Effector CD8-positive, alpha-beta T cell (primary cell): ENCODE results near the gene PPFIBP2.

Experiments used
- DNase-seq: peaks from one replicate; lab custom pipeline; 2025; lab: John Stamatoyannopoulos, UW

Gene PPFIBP2

GRCh38 chr11:7577291-7578190 lies 63.7 kb downstream of the PPFIBP2 start:
- no peak for DNase-seq

DNA sequence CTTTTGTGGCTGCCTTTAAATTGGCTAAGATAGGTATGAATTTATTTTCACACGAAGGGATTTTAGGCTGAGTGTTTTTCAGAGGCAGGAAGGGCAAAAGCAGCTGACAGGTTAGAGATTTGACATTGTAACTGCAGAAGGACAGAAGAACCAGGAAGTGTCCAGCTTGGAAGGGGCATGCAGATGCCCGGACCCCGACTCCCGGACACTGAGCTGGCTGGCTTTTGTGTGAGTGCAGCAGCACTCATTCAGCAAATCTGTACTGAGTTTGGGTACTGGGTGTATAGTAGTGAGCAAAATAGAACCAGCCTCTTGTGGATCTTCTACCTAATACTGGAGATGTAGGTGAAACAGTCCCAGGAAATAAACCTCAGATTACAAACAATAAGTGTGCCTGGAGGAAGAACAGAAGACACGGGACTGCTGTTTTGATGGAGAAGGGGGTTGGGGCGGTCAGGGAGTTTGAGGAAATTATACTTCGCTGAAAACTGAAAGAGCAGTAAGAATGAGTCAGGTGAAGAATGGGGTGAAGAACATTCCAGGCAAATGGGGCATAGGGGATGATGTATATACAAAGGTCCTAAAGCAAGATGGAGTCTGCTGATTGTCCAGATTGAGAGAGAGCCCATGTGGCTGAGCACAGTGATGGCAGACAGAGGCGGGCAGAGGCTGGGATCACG lies 64.6 kb downstream of the PPFIBP2 start:
- no peak for DNase-seq

- DNase-seq = no peak
Observed at GRCh38 chr11:7579361-7579791, 65.6 kb downstream of the PPFIBP2 start.

DNA sequence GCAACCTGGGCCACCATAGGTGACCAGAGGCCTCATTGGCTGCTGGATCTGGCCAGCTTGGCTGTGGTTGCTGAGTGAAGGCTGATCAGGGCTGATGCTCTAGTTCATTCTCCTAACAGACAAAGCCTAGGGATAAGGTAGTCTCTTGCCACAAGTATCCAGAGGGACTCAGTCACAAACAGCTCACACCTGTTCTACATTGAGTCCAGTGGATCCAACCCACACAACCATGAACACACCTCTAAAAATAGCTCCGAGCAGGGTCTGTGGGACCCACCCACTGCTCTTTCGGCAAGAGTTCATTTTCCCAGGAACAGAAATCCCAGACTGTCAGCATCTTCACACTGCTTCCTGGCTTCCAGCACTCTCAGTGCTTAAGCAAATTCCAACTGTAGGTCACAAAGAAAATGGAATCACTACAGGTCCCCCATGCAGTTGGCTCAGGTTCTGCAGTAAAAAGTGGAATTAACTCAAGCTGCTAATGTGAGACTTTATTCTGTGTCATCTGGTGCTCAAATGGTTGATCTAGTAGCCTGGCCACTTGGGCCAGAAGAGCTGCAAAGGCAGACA lies 67.3 kb downstream of the PPFIBP2 start:
- no peak for DNase-seq

DNA sequence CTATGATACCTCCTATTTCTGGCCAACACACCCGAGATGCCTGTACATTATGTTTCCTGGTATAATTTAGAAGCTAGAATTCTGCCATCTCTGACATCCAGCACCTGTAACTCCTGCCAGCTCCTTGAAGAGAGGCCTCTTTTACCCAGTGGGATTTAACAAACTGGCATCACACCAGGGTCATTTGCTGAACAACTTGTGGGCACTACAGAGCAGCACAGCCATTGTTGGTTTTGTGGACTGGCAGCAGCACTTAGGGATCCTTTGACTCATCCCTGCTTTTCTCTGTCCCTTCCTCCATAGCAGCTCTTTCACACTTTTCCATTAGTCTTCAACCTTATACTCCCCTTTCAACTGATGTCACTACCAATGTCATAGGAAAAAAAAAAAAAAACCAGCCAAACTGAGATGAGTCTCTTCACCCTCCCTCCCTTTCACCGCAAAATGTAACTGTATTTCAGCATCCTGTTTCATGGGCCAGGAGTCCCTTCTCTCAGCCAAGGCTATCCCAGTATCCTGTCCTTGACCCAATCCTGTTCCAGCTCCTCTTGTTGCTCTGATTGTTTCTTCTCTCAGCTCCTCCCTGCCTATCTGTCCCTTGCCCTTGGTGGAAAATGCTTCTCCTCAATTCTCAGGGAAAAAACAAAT lies 68.7 kb downstream of the PPFIBP2 start:
- no peak for DNase-seq

DNA sequence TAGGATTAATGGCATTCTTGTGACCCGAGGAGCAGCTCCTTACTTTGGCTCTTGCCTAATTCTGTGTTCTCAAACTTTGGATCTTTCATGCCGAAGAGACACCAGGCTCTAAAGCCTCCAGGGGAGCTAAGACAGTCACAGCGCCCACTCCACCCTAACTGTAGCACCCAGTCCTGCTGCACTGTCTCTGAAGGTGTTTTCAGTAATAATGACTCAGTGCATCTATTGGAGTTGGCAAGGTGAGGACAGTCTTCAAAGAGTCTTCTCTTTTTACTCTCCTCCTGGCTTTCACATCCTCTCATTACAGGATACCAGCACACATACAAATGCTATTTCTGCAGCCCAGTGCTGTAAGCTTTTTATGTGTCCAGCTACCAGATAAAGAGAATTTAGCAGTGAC lies 69.4 kb downstream of the PPFIBP2 start:
- DNase-seq = no peak

GRCh38 chr11:7584910-7585309 lies 71.1 kb downstream of the PPFIBP2 start:
- no peak for DNase-seq

- no peak for DNase-seq
Observed at GRCh38 chr11:7585816-7586215, 72.0 kb downstream of the PPFIBP2 start.

DNA sequence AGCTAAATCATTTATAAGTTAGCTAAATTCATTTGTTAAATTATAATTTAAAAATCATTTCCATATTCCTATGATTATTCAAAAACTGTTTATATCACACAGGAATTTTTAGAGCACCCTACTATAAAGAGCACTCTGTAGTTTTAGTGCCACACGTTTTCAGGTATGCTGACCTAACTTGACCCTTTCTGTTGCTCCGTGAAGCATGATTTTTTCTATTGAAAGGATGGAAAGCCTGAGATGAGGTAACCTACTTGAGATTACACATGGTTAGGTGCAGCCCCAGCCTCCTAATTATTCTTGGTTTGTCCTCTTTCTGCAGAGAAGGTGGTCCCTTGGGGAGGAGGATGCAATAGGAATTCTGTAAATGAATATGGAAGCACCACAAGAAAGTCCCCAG lies 72.6 kb downstream of the PPFIBP2 start:
- DNase-seq = no peak

DNA sequence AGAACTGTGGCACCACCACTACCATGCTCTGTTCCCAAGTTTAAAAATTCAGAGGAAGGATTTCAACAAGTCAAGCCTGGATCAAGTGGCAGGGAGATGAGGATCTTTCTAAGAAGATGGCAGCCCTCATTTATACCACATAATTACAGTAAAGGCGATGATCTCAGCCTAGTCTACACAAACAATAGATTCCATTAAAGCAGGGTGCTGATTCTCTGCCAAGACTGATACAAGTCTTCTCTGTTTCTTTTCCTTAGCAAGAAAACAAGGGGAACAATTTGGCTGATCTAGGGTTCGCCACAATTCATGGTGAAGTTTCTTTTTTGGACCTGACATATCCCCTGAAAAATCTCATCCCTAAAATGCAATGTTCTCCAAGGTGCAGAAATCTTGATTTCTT lies 73.9 kb downstream of the PPFIBP2 start:
- no peak for DNase-seq

GRCh38 chr11:7589861-7590260 lies 76.1 kb downstream of the PPFIBP2 start:
- DNase-seq = no peak

GRCh38 chr11:7590529-7590928 lies 76.7 kb downstream of the PPFIBP2 start:
- no peak for DNase-seq

DNA sequence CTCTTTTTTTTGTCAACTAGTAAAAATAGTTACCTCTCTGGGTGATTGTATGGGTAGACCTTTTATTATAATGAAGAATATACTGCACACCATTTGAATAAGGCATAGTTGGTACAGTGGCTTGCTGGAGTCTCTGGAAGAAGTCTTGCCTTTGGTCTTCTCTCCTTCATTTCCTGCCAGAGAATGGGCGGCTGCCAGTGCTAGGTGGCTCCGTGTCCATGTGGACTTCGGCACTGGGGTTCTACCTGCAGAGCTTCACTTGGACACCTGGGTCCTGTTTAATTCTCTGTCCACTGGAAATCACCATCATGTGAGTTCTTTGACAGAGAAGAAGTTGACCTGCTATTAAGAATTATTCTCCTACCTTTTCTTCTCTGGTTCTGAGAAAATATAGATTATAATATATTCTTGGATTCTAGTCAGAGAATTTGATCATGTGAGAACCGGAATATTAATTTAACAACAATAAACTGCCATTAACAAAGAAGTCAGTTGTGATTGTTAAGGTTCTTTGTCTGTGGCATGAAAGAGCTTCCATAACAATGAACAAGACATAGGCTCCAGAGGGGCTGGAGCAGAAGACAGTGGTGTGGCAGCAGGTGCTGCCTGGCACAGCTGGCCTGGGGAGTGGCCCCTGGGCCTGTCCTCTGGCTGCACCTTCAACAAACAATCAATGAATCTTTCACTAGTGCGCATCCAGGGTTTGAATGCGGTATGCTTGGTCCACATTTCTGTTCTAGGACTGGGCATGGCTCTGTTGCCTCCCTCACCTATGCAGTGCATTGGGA lies 77.5 kb downstream of the PPFIBP2 start:
- no peak for DNase-seq

GRCh38 chr11:7591987-7592386 lies 78.2 kb downstream of the PPFIBP2 start:
- DNase-seq = no peak

DNA sequence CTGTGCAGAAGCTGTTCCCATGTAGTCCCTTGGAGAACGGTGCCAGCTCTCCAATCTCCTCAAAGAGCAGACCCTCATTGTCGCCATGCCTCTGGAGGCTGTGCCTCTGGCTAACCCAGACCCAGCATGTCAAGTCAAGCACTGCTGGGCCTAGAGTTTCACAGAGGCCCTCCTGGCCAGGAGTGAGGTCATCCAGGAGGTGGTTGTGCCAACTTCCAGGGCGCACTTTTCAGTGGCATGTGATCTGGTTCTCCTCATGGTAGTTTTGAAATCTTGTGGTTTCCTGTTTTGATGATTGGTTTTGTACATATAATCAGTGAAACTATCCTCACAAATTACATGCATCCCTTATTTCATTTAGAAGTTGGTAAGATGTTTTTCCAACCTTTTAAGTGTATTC lies 78.9 kb downstream of the PPFIBP2 start:
- DNase-seq = no peak

GRCh38 chr11:7593481-7593880 lies 79.7 kb downstream of the PPFIBP2 start:
- no peak for DNase-seq

- DNase-seq = no peak
Observed at GRCh38 chr11:7595016-7595866, 81.4 kb downstream of the PPFIBP2 start.

- DNase-seq = no peak
Observed at GRCh38 chr11:7595951-7596350, 82.2 kb downstream of the PPFIBP2 start.

DNA sequence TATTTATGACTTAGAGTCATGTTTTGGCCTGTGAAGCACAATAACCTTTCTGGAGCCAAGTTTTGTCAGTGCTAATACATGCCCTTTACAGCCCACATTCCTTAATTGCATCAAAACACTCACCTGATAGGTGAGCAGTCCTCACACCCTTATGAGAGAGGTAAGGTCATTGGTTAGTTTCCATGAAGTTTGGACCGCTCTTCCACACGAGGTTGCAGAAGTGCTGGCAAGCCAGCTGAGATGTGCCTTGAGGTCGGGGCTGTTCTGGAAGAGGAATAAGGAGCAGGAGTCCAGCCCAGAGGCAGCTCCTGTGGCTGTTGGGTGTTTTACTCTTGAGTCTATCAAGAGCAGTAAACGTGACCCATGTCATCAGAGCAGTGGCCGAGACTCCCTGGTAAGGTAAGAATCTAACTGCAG lies 83.2 kb downstream of the PPFIBP2 start:
- DNase-seq = no peak

DNA sequence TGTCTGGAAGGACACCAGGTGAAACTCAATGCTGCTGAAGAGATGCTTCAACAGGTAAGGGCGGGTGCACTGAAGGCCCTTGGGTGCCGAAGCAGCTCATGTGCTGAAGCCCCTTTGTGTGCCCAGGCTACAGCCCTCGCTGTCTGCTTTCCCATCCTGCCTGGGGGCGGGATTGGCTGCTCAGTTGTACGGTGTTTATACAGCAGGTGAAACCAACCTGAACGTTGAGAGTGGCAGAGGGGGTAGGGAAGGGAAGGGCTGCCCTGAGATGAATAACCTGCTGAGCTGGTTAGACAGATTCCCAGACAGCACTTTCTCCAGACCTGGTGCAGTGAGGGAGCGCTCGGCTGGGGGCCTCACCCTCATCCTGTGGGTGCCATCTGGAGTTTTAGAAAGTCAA lies 83.8 kb downstream of the PPFIBP2 start:
- DNase-seq = no peak

GRCh38 chr11:7599209-7599608 lies 85.4 kb downstream of the PPFIBP2 start:
- no peak for DNase-seq
